Measurements from ENCODE around the gene MAD1L1.
"Not testable (repeated sequence)": the region's sequence is repeated elsewhere in the genome, so short reads cannot be mapped to it uniquely, and the experiment has no call there.

The MAD1L1 gene

DNA sequence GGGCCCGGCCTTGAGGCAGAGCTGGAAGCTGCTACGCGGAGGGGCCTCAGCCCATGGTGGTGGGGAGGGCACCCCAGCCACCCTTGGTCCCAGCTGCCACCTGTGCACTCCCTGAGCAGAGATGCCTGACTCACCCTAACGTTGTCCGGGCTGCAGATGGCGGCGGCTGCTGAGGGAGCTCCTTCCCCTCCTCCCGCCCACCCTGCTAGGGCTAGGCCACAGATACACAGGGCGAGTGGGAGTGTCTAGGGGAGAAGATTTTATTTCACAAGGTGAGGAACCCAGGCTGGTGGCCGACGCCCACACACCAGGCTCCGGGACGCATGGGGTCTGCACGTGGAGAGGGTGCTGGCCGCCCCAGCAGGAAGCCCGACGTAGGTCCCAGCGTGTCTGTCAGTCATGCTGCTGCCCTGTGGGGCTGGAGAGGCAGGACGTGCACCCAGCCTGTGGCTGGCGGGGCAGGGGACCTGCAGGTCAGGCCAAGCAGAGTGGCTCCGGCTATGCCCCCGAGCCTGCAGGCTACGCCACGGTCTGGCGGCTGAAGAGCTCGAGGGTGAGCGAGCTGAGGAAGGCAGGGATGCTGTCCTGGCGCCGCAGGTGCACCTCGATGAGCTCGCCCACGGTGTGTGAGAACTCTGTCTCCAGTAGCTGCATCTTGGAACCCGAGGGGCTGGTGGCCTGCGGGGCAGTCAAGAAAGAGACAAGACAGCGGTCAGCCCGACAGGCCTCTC, 417.0 kb downstream of the MAD1L1 start:
- in situ Hi-C loops (cut with MboI; ENCODE audit: low sequenced_read_pairs): not testable (repeated sequence)

GRCh38 chr7:1815051-1815481, 417.7 kb downstream of the MAD1L1 start:
- in situ Hi-C loops (cut with MboI; ENCODE audit: low sequenced_read_pairs): no loop called here

- in situ Hi-C loops (cut with MboI; ENCODE audit: low sequenced_read_pairs): no loop called here
Observed at GRCh38 chr7:1814089-1814811, 418.5 kb downstream of the MAD1L1 start.

DNA sequence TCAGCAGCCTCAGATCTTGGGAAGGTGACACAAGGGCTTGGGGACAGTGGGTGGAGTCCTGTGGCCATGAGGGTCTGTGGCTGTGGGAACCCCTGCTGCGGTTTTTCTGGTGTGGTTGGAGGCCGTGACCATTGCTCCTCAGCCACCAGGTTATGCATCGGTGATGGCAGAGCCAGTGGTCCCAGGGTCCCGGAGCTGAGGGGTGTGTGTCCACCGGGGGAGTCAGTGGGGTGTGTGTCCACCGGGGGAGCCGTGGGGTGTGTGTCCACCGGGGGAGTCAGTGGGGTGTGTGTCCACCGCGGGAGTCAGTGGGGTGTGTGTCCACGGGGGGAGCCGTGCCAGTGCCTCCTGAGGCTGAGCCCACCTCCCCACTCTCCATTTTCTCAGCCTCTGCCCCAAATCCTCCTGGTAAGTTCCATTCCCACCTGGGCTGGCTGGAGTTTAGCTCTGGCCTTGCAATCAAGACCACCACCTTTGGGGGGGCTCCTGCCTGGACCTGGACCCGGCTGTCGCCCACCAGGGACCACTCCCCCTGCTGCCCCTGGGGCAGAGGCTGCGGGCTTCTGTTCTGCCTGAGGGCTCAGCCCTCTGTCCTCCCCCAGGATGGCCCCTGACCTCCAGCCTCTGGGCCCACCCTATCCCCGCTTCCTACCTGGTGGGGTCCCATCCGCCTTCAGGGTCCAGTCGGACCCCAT, 419.2 kb downstream of the MAD1L1 start:
- in situ Hi-C loops (cut with MboI; ENCODE audit: low sequenced_read_pairs): no loop called here

DNA sequence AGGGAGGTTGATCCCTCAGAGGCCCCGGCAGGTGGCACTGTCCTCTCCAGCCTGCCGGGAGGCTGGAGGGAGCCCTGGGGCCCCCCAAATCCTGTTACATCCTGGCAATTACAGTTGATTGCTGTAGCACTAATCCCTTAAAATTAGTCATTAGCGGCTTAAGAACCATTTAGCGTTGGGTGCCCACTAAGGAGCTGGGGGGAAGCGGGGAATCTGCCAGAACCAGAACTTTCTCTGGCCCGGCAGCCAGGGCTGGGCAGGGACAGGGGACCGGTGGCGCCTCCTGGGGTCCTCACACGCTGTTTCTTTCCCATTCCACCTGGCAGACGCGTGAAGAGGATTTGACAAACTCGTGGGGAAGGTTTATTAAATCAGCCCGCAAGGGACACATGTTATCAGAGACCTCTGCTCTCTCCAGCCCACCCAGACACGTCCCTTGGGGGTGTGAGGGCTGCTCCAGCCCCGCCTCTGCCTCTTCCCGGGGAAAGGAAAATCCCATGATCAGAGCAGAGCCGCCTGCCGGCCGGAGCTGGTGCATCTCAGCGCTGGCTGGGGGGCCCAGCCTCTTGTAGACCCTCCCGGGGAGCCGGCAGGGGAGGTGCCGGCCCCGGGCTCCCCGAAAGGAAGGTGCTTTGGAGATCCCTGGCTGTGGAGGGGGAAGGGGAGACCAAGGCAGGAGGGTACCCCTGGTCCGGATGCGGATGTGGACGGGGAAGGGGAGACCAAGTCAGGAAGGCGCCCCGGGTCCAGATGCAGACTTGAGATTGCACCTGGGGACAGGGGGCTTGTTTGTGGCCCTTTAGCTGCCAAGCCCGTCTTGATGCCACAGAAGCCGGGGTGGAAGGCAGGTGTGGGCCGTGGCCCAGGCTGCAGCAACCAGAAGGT, 420.0 kb downstream of the MAD1L1 start:
- in situ Hi-C loops (cut with MboI; ENCODE audit: low sequenced_read_pairs): no loop called here

- in situ Hi-C loops (cut with MboI; ENCODE audit: low sequenced_read_pairs): no loop called here
Observed at GRCh38 chr7:1811850-1812508, 420.8 kb downstream of the MAD1L1 start.

DNA sequence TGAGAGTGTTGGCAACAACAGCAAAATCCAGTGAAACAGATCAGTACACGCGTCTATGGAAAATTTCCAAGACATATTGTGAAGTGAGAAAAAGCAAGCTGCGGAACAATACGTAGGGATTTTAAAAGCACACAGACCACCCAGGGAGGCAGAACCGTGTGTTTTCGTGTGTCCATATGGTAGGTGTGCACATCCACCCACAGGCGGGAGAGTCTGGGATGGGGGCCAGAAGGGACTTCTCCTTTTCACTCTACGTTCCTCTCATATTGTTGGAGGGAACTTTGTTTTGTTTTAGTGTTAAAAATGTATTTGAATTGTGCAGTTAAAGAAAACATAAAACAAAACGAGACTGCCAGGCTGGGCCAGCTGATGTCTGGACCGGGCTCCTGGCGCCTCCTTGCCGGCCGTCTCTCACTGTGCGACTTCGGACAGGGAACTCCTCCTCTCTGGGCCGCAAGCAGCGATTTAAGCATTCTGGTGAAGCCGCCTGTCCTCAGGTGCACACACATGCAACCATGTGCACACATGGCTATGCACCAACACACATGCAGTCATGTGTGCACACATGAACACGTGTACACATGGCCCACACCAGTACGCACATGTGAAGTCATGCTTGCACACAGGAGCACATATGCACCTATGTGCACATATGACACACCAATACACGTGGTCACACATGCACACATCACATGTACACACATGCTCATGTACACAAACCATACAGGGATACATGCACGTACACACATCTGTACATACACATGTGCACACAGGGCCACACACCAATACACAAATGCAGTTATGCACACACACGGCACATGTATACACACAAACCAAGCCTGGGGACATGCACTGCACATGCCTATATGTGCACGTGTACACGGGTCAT, 421.5 kb downstream of the MAD1L1 start:
- in situ Hi-C loops (cut with MboI; ENCODE audit: low sequenced_read_pairs): no loop called here

DNA sequence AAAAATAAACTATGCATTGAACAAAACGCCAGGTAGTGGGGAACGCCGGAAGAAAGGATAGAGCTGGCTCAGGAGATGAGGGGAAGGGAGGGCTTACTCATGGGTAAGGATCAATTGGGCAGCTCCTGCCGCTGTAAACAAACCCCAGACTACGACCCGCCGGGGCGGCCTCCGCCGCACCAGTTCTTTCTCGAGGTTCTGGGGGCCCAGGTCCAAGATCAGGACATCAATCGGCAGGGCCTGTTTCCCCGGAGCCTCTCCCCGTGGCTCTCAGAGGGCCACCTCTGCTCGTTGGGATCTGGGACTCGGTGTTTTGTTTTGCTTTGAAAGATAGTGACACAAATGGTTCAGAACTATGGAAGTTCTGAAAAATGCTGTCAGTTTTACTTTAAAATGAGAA, 422.2 kb downstream of the MAD1L1 start:
- in situ Hi-C loops (cut with MboI; ENCODE audit: low sequenced_read_pairs): no loop called here

DNA sequence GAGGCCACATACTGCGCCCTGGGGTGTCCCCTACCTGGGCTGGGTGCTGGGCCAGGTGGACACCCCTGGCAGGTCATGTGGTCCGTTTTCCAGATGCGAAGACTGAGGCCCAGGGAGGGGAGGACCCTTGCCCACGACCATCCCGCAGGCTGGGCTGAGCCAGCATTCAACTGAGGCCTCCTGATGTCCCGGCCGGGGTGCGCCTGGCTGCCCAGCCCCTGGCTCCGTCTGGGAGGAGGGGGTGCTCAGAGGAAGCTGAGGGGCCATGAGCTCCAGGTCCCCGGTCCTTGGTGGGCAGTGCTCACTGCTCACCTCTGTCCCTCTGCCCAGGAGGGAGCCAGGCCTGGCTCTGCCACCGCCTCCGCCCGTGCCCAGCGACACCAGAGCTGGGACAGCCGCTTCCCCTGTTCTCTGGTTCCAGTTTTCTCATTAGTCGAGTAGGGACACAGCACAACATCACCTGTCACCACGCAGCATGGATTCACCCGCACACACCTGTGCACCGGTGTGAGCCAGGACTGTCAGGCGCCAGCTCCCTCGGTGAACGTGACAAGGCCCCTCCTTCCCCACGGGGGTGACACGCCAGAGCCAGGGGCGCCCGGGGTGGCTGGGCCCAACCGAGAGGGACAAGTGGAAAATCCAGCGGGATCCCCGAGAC, 423.0 kb downstream of the MAD1L1 start:
- in situ Hi-C loops (cut with MboI; ENCODE audit: low sequenced_read_pairs): no loop called here

GRCh38 chr7:1809070-1809469, 423.7 kb downstream of the MAD1L1 start:
- in situ Hi-C loops (cut with MboI; ENCODE audit: low sequenced_read_pairs): no loop called here

- in situ Hi-C loops (cut with MboI; ENCODE audit: low sequenced_read_pairs): no loop called here
Observed at GRCh38 chr7:1807821-1808600, 424.7 kb downstream of the MAD1L1 start.

DNA sequence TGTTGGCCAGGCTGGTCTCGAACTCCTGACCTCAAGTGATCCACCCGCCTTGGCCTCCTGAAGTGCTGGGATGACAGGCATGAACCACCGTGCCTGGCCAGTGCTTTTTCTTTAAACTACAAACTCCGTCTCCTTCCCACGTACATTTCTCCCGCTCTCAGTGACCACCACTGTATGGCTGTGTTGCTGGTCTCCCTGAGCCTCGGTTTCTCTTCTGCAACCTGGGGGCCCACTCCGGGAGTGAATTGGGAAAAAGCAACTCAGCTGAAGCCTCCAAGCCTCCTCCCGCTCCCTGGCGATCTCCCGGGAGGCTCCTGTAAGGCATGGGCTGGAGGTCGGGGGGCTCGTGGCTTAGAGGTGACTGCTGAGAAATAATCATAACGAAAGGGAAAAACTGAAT, 426.4 kb downstream of the MAD1L1 start:
- in situ Hi-C loops (cut with MboI; ENCODE audit: low sequenced_read_pairs): no loop called here

GRCh38 chr7:1804310-1804709, 428.4 kb downstream of the MAD1L1 start:
- in situ Hi-C loops (cut with MboI; ENCODE audit: low sequenced_read_pairs): no loop called here

DNA sequence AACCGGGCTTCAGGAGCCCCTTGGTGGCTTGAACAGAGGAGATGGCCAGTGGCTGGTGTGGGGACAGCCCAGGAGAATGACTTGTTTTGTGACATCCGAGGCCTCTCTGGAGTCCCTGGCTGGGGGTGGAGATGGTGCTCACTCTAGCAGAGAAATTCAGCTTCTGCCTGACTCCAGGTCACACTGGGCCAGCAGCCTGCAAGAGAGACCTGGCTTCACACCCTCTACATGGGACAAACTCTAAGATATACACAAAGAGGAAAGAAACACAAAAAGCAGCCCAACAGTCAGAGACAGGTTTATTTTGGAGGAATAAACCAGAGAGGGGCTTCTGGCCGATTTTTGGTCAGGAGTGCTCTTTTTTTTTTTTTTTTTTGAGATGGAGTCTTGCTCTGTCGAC, 429.8 kb downstream of the MAD1L1 start:
- in situ Hi-C loops (cut with MboI; ENCODE audit: low sequenced_read_pairs): no loop called here

- in situ Hi-C loops (cut with MboI; ENCODE audit: low sequenced_read_pairs): no loop called here
Observed at GRCh38 chr7:1800902-1801301, 431.8 kb downstream of the MAD1L1 start.

GRCh38 chr7:1798191-1798590, 434.6 kb downstream of the MAD1L1 start:
- in situ Hi-C loops (cut with MboI; ENCODE audit: low sequenced_read_pairs): loop anchor here (25.0 kb wide), 2 partner anchors 414 to 539 kb away; no protein-coding TSS in a partner anchor

DNA sequence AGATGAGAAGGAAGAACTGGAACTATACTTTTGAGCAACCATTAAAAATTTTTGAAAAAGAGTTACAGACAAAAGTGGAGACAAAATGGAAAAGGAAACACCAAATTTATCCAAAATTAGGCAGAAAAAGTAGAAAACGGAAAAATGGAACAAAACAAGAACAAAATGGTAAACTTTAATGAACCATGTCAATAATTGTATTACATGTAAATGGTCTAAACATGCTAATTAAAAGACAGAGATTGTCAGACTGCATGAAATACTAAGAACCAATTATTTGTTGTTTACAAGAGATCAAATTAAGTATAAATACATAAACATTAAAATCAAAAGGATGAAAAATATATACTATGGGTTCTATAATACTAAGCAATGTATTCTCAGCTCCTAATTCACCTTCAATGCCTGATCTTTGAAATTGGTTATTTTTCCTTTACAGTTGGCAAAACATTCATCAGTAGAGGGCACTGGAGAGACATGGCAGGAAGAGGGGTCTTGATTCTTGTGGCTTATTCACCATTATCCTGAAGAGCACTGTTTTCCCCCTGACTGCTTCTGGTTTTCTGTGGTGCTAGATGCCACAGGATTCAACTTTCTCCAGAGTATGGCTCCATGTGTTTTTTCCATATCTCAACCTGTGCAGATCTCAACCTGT, 437.7 kb downstream of the MAD1L1 start:
- in situ Hi-C loops (cut with MboI; ENCODE audit: low sequenced_read_pairs): loop anchor here (25.0 kb wide), 2 partner anchors 417 to 542 kb away; no protein-coding TSS in a partner anchor

Data from HL-60/S4 (cell line).